Stimulated activated CD8-positive, alpha-beta memory T cell treated with anti-CD3 and anti-CD28 coated beads, Interleukin-4, amount 100 ng/mL, for 1 hour (primary cell): ENCODE data around the gene ELOB.

Experiments
- DNase-seq, 2 donors: peaks; one replicate each; pipeline ENCODE4 v3.0.0-alpha.2; 2020; ENCODE audit warnings: low read depth in 2 of 2, low spot score in 1 of 2

The ELOB gene

GRCh38 chr16:2769675-2770056 lies 7.4 kb downstream of the ELOB start:
- no peak for DNase-seq

- no peak for DNase-seq
Observed at GRCh38 chr16:2769100-2769529, 8.0 kb downstream of the ELOB start.

- DNase-seq: no peak
Observed at GRCh38 chr16:2768403-2769089, 8.5 kb downstream of the ELOB start.

- DNase-seq: no peak
Observed at GRCh38 chr16:2767891-2768290, 9.2 kb downstream of the ELOB start.

GRCh38 chr16:2767140-2767731 lies 9.8 kb downstream of the ELOB start:
- DNase-seq: no peak

GRCh38 chr16:2766430-2767139 lies 10.5 kb downstream of the ELOB start:
- no peak for DNase-seq

GRCh38 chr16:2765462-2766404 lies 11.3 kb downstream of the ELOB start:
- DNase-seq: no peak

GRCh38 chr16:2764718-2765117 lies 12.4 kb downstream of the ELOB start:
- DNase-seq: no peak

- no peak for DNase-seq
Observed at GRCh38 chr16:2763173-2763572, 13.9 kb downstream of the ELOB start.

GRCh38 chr16:2762711-2763110 lies 14.4 kb downstream of the ELOB start:
- no peak for DNase-seq

- no peak for DNase-seq
Observed at GRCh38 chr16:2761886-2762583, 15.0 kb downstream of the ELOB start.

GRCh38 chr16:2761472-2761871 lies 15.6 kb downstream of the ELOB start:
- no peak for DNase-seq

- DNase-seq: no peak
Observed at GRCh38 chr16:2757344-2757743, 19.7 kb downstream of the ELOB start.

- DNase-seq: no peak
Observed at GRCh38 chr16:2756288-2757015, 20.6 kb downstream of the ELOB start.

GRCh38 chr16:2755158-2755557 lies 21.9 kb downstream of the ELOB start:
- DNase-seq: no peak

- no peak for DNase-seq
Observed at GRCh38 chr16:2753733-2754020, 23.4 kb downstream of the ELOB start.

- DNase-seq: peak; percentile 19 to 30
Observed at GRCh38 chr16:2752850-2753732, 24.0 kb downstream of the ELOB start.

- DNase-seq: peak; percentile 89 to 90
Observed at GRCh38 chr16:2752035-2752849, 24.8 kb downstream of the ELOB start, which contains the start of gene SRRM2. Gene SRRM2 (plus strand): TSS chr16:2752638. CDS start chr16:2756365, 3,727 bp downstream.
